ENCODE results near the gene PIGR.

- TF ChIP-seq POLR2A (IDR thresholded peaks at IDR 0.05; ENCODE audit: low read depth, low read length): no peak
- TF ChIP-seq POU2F2 (IDR thresholded peaks at IDR 0.05; ENCODE audit: low read depth, low read length): no peak
- no peak for TF ChIP-seq POLR2AphosphoS5 (IDR thresholded peaks at IDR 0.05; ENCODE audit: low read depth, low read length)
- no peak for TF ChIP-seq TAF1 (IDR thresholded peaks at IDR 0.05; ENCODE audit: low read depth, low read length)
These were observed 17.5 kb upstream of the PIGR start for GRCh38 chr1:206963740-206964139.

All from GM12891 (cell line).